ENCODE data around the gene PRAF2. TPM values are rescaled to one million over a fixed set of nuclear protein-coding genes. Genes with fewer than 3 reads are reported as not detected.
A peak's percentile ranks its signal among the peaks of the same experiment; 100 is the strongest.

Gene PRAF2
- total and polyA plus RNA-seq, 9 of the 15 experiments (the other 6 are each of a cell fraction or from before 2014, with no cell fraction given), result 0.24 to 5.7 (median 2.0) TPM

- TF ChIP-seq ZNF696 (CRISPR knock-in tag; conservative IDR thresholded peaks at IDR 0.05) (no peak), CHD1 (IDR thresholded peaks at IDR 0.05; ENCODE audit: low read length) (no peak), ZNF561 (CRISPR knock-in tag; conservative IDR thresholded peaks at IDR 0.05) (no peak), CBX5 (IDR thresholded peaks at IDR 0.05; ENCODE audit: borderline replicate concordance, low read depth) (no peak), RHOXF2B (CRISPR knock-in tag; conservative IDR thresholded peaks at IDR 0.05) (no peak), KLF1 (tag; IDR thresholded peaks at IDR 0.05) (no peak), FOXP1 (CRISPR knock-in tag; IDR thresholded peaks at IDR 0.05) (no peak), NCOA4 (IDR thresholded peaks at IDR 0.05; ENCODE audit: partially characterized antibody) (no peak), ARID4B (CRISPR knock-in tag; IDR thresholded peaks at IDR 0.05) (no peak), TEAD4 (IDR thresholded peaks at IDR 0.05; ENCODE audit: low read length) (no peak), TEAD4 (CRISPR knock-in tag; IDR thresholded peaks at IDR 0.05; ENCODE audit: borderline replicate concordance) (no peak), TAF7 (tag; IDR thresholded peaks at IDR 0.05) (0 out of 2 replicates have a peak, but pooled peaks have one; percentile 19), SREBF1 (IDR thresholded peaks at IDR 0.05; ENCODE audit: borderline replicate concordance, low read depth, low read length) (no peak), ZBTB8A (IDR thresholded peaks at IDR 0.05; ENCODE audit: partially characterized antibody) (no peak), NFE2 (IDR thresholded peaks at IDR 0.05; ENCODE audit: low read depth) (no peak), ZNF3 (CRISPR knock-in tag; IDR thresholded peaks at IDR 0.05) (no peak), GTF2F1 (IDR thresholded peaks at IDR 0.05; ENCODE audit: low read depth, low read length) (no peak), POLR2H (tag; IDR thresholded peaks at IDR 0.05; ENCODE audit: low read depth) (no peak; the same call in 1 of the 2 replicates), FOXO4 (CRISPR knock-in tag; IDR thresholded peaks at IDR 0.05) (no peak), MAFG (tag; conservative IDR thresholded peaks at IDR 0.05) (no peak), COPS2 (conservative IDR thresholded peaks at IDR 0.05) (no peak), CBFB (CRISPR knock-in tag; IDR thresholded peaks at IDR 0.05) (no peak), ESRRA (IDR thresholded peaks at IDR 0.05; ENCODE audit: borderline replicate concordance, low read depth) (no peak), ZNF175 (CRISPR knock-in tag; IDR thresholded peaks at IDR 0.05; ENCODE audit: low read depth) (no peak), MCM5 (IDR thresholded peaks at IDR 0.05; ENCODE audit: low read depth) (no peak)
These were observed 27.2 kb upstream of the PRAF2 start (continued) for GRCh38 chrX:49100704-49101628.
